HEK293 (cell line): ENCODE data around the gene MICU1.

Source experiments
- KLF7 ChIP-seq: fragments of 450-650 bp; formaldehyde crosslinking; IDR thresholded peaks from 2 replicates; pipeline ENCODE4 v1.5.1; 2016; ENCODE audit warnings: missing biosample characterization, missing genetic modification characterization, borderline replicate concordance
- PRDM1 ChIP-seq: fragments of 450-650 bp; formaldehyde crosslinking; IDR thresholded peaks from 2 replicates; pipeline ENCODE4; 2016; ENCODE audit warnings: missing biosample characterization, missing genetic modification characterization
- TCF7L2 ChIP-seq: IDR thresholded peaks from 2 replicates; pipeline ENCODE4 v1.6.1; 2011; ENCODE audit warnings: low read depth, mild to moderate bottlenecking, inconsistent platforms, low read length, moderate library complexity, borderline replicate concordance
- ZBTB1 ChIP-seq: fragments of 450-650 bp; formaldehyde crosslinking; IDR thresholded peaks from 2 replicates; pipeline ENCODE4 v1.5.1; 2016; ENCODE audit warnings: missing biosample characterization, missing genetic modification characterization
- ZNF24 ChIP-seq: fragments of 450-650 bp; formaldehyde crosslinking; IDR thresholded peaks from 2 replicates; pipeline ENCODE4 v1.5.1; 2016; ENCODE audit warnings: missing biosample characterization, missing genetic modification characterization
- ZNF626 ChIP-seq: fragments of 450-650 bp; sonication (Bioruptor Pico); formaldehyde crosslinking; IDR thresholded peaks from 2 replicates; pipeline ENCODE4 v1.5.1; 2018; ENCODE audit warnings: missing biosample characterization, missing genetic modification characterization, inconsistent platforms
- ZNF777 ChIP-seq: fragments of 450-650 bp; formaldehyde crosslinking; IDR thresholded peaks from 2 replicates; pipeline ENCODE4 v1.5.1; 2017; ENCODE audit warnings: missing biosample characterization, missing genetic modification characterization, borderline replicate concordance
- ZNF843 ChIP-seq: fragments of 450-650 bp; formaldehyde crosslinking; IDR thresholded peaks from 2 replicates; pipeline ENCODE4 v1.5.1; 2016; ENCODE audit warnings: missing biosample characterization, missing genetic modification characterization
- TF ChIP-seq, protein P1 (sequence below): fragments of 450-650 bp; formaldehyde crosslinking; IDR thresholded peaks from 2 replicates; pipeline ENCODE4 v1.5.1; 2016; ENCODE audit warnings: missing biosample characterization, missing genetic modification characterization

DNA sequence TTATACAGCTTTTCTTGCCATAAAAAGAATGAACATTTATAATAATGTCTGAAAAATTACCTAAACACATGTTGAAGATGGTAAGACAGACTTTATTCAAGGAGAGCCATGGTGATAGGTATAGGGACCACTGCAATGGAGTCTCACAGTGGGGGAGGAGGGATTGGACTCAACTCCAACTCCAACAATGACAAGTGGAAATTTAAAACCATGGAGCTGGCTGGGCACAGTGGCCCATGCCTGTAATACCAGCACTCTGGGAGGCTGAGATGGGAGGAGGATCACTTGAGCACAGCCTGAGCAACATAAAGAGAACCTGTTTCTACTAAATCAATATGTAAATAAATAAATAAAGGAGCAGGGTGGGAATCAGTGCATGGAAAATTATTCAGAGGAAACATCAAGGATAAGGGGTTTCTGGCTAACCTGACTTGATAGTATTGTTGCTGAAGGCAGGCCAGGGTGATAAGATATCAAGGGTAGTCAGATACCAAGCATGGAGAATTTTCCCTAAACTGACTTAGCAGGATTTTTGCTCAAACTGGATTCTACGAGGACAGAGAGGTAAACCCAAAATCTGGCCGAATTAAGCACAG, 19.5 kb upstream of the MICU1 start:
- TF ChIP-seq ZNF626 (tag by site-specific recombination), result no peak
- TF ChIP-seq, protein P1, sequence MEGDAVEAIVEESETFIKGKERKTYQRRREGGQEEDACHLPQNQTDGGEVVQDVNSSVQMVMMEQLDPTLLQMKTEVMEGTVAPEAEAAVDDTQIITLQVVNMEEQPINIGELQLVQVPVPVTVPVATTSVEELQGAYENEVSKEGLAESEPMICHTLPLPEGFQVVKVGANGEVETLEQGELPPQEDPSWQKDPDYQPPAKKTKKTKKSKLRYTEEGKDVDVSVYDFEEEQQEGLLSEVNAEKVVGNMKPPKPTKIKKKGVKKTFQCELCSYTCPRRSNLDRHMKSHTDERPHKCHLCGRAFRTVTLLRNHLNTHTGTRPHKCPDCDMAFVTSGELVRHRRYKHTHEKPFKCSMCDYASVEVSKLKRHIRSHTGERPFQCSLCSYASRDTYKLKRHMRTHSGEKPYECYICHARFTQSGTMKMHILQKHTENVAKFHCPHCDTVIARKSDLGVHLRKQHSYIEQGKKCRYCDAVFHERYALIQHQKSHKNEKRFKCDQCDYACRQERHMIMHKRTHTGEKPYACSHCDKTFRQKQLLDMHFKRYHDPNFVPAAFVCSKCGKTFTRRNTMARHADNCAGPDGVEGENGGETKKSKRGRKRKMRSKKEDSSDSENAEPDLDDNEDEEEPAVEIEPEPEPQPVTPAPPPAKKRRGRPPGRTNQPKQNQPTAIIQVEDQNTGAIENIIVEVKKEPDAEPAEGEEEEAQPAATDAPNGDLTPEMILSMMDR (tag by site-specific recombination), result no peak
- TF ChIP-seq ZNF777 (tag by site-specific recombination), result no peak
- TF ChIP-seq ZNF843 (tag by site-specific recombination), result no peak
- no peak for TF ChIP-seq TCF7L2
- TF ChIP-seq ZBTB1 (tag by site-specific recombination), result no peak
- TF ChIP-seq KLF7 (tag by site-specific recombination), result no peak
- no peak for TF ChIP-seq ZNF24 (tag by site-specific recombination)
- no peak for TF ChIP-seq PRDM1
